HG03571 (cell line): Measurements from ENCODE around the gene DNER.

Source experiments
- ATAC-seq: cut with Tn5 transposase; IDR thresholded peaks from one replicate; pipeline ENCODE4 v1.9.1; 2021; ENCODE audit not compliant: unreplicated experiment

Gene DNER

DNA sequence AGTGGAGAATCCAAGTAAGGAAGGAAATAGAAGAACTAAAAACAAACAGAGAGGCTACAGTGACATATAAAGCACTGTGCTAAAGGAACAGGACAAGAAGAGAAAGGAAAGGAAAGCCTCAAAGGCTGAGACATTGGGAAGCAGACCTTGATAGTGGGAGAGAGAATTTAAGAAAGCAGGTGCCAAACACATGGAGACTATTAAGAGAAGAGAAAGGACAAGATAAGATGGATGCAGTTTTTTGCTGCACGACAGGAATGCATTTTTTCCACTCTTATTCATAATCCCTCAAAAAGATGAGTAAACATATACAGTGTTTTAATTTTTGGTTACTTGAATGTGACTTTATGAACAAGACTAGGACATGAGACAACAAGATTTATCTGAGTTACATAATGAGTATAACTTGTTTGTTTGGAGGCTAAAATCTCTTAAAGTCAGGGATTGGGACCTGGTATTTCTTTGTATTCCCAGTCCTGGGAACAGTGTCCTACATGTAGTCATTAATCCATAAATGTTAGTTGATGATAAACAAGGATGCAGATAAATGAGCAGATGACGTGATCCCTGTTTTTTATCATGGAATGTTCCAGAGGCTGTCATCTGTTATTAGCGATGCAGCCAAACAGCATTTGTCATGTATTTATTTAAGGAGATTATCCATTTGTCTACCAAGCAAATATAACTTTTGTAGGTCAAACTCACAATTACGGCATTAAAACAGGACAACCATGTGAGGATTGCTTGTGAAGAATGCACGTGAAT is 141.7 kb downstream of the DNER start:
- no peak for ATAC-seq

DNA sequence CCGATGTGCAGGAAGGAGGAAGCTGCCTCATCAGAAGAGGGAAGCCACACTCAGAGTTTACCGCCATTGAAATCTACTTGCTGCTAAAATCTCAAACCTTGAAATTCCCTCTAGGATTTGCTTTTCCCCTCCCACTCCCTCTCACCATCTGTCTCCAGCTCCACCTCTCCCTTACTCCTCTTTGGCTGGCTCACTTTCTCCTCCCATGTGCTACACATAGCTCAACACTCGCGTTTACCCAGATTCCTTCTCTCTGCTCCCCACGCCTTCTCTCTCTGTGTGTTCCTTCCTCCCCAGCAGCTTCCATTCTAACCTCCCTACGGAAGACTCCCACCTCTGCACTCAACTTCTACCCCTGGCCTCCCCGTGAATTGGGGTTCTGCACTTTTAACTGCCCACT is 143.1 kb downstream of the DNER start:
- ATAC-seq, result no peak

DNA sequence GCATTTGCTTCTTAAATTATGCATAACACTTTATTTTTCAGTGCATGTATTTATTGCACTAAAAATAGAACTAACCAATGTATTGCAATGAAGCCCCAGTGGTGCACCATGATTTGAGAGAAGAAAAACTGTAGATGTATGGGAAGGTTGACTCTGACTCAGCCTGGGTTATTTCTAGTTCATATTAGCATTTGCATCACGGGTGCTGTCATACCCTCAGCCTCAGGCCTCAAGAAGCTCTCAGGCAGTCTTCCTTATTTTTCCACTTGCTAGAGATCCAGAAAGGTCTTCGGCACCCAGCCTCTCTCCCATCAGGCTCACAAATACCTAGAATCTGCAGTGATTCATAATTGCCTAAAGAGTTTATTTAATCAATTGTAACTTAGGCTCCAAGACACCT is 148.0 kb downstream of the DNER start:
- ATAC-seq, result no peak

GRCh38 chr2:229564300-229564907 is 150.0 kb downstream of the DNER start:
- no peak for ATAC-seq

DNA sequence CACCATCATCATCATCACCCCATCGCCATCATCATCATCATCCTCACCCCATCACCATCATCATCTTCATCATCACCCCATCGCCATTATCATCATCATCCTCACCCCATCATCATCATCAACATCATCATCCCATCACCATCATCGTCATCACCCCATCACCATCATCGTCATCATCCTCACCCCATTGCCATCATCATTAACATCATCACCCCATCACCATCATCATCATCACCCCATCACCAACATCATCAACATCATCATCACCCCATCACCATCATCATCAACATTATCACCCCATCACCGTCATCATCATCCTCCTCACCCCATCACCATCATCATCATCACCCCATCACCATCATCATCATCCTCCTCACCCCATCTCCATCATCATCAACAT is 151.0 kb downstream of the DNER start:
- no peak for ATAC-seq

- ATAC-seq, result no peak
These were observed 151.8 kb downstream of the DNER start for GRCh38 chr2:229562472-229563127.

DNA sequence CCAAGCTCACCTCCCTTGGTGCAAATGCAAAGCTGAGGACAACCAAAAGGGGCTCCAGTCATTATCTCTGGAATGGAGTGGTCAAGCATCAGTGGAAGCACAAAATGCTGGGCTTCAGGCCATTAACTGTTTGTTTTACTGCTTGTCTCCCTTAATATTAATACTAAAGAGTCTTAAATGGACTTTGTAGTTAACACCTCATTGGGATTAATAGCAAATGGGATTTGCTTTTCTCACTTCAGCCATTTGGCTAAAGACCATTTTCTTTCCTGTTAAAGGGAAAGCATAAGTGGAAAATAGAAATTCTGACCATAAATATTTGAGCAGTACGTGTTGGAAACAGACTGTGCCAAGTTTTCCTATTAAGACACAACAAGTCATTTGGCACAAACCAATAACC is 154.4 kb downstream of the DNER start:
- no peak for ATAC-seq

- no peak for ATAC-seq
These were observed 161.3 kb downstream of the DNER start for GRCh38 chr2:229553091-229553490.

DNA sequence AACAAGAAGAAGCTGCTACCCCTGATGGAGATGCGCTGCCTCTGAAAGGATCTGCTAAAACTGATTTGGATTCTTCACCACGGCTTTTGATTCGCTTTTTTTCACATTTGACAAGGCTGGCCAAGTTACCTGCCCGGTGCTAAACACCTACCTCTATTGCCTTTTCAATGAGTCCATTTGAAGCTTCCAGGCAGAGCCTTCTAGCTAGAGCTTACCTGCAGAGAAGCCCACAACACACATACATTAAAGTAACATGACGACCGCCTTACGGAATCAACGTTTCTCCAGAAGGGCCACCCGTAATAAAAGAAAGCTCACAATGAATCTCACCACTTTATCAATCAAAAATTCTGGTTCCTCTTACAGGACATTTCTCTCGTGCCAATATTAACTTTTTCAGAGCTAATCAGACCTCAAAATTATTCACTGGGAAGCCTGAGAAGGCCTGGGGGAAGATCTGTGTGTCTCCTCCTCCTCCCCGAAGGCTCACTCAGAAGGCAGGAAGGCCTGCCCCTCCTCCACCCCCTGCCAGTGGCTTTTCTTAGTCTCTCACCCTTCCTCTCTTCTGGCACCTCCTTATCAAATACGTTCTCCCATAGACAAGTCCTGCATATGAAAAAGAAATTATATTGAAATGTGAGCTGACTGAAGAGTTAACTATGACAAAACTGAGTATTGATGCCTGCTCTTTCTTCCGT is 171.0 kb downstream of the DNER start:
- ATAC-seq, result no peak

GRCh38 chr2:229539628-229540027 is 174.7 kb downstream of the DNER start:
- no peak for ATAC-seq

DNA sequence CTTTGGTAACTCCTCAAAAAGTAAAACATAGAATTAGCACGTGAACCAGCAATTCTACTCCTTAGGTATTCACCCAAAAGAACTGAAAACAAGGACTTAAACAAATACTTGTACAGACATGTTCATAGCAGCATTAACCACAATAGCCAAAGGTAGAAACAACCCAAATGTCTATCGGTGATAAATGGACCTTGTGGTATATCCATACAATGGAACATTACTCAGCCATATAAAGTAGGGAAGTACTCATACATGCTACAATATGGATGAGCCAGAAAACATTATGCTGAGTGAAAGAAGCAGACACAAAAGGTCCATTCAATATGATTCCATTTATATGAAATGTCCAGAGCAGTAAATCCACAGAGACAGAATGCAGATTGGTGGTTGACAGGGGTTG is 182.8 kb downstream of the DNER start:
- no peak for ATAC-seq

DNA sequence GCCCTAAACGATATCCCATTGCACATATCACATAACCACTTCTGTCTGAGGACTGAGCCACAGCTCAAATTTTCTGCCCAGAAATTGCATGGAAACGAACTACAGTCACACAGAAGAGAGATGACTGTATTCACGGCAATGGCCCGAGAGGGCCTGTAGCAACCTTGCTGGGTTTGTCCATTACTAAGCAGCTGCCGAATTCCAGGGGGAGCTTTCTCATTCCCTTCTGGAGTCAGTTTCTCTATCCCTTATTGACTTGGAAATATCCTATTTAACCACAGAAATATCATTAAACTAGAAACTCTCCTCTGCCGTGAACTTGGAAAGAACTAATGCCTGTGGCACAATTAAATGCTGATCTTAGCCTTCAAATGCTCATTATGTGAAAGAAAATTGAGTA is 183.9 kb downstream of the DNER start:
- ATAC-seq, result no peak

DNA sequence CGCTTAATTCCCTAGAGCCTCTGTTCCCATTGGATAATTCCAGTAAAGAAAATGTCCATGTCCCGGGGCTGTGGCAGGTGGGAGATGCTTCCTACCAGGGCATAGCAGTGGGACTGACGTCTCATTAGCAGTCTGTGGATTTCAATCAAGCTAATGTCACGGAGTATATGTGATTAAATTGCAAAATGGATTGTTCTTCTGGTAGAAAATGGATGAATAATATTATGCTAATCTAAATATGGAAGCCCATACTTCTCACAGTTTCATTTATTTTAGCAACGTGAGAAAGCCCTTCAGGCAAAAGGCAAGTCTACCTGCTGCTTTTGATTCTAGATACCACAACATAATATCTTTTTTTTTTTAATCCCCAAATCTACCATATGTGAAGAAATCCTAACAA is 185.5 kb downstream of the DNER start:
- no peak for ATAC-seq

DNA sequence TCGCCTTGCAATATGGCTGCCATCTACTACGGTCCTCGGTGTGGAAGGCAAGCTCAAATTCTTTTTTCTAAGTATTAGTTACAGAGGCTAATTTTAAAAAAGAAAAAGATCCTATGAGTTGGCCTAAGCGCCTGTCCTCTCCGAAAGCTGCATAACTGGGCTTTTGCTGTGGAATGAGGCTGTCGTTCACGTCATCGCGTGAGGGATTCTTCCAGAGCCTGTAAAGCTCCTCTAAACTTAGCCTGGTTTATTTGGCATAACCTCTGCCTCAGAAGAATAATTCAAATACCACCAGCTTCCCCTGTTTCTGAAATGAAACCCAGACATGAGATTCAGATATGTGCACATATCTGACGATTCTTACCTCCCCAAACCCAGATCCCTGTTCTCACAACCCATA is 187.4 kb downstream of the DNER start:
- no peak for ATAC-seq

DNA sequence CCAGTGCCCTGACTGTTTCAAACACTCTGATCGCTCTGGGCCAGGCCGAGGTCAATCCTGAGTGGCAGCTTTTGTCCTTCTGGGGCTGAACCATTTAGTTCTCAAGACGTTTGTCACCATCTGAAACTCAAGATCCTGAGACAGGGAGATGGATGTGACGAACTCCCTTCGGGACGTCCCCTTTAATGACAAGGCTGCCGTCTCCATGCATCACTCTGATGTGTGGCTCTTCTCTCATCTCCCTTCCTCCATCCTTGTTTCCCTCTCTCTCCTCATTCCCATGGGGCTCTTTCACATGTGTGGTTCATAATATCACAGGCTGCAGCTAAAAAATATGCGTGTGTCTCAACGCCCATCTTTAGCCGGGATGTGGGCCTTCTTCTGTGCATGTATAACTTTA is 189.6 kb downstream of the DNER start:
- no peak for ATAC-seq

DNA sequence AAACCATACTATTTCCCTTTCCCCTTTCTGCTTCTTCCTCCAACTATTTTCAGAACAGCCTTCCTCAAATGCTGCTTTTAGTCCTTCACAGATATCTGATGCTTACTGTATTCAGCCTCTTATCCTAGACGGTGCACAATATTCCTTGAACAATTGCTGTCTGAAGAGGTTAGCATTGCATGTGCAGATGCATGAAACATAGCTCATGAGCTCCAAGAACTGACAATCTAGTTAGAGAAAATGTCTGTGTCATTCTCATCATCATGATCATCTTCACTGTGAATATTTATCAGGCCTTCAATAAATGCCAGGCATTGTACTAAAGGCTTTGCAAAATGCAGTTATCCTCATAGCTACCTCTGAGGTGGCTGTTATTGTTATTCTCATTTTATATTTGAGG is 190.7 kb downstream of the DNER start:
- no peak for ATAC-seq

DNA sequence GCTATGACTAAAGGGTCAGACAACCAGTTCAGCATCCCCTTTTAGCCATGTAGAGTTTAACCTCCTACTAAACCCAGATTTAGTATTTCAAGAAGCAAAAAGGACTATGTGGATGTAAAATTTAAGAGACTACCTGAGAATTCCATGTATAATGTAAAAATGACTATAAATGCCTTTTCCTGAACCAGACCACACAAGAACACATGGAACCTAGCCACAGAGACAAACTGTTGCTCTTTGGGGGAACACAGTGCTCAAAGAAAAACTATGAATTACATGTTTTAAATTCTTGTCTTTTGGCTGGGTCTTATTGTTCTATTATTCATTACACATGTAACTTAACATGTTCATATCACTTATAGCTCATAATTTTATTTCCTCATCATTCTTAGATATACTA is 192.8 kb downstream of the DNER start:
- ATAC-seq, result no peak

DNA sequence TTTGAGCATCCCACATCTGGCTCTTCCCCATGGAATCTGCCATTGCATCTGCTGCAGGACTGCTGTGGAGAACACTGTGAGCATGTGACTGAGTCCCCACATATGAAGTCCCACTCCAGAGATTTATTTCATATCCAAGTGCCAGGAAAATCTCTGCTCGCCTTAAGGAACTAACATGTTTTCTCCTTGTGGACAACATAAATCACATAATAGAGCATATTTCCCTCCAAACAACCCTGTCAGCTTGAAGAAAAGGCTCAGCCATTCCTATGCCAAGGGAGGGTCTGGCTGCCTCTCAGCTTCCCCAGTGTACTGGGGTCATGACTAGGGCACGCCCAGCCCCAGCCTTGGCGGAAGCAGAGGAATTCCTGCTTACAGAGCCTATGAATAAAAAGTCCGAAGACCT is 193.7 kb downstream of the DNER start:
- no peak for ATAC-seq

- ATAC-seq, result no peak
These were observed 194.5 kb downstream of the DNER start for GRCh38 chr2:229519655-229520430.

GRCh38 chr2:229514273-229514895 is 200.0 kb downstream of the DNER start:
- ATAC-seq, result no peak

DNA sequence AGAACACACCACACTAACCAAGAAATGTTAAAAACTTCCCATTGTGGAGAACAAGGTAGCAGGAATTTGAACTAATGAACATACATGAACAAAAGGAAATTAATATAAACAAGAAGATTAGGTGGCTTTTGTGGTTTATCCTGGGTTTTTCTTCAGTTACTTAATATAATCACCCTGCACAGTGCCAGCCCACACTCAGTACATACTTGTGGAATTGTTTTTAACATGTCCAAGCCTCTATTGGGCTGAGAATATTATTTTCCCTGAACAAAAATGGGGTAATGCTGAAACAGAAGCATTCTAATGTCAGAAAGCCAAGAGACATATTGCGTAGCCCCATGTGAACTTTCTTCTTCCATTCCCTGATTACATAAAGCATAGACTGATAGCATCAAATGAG is 202.8 kb downstream of the DNER start:
- no peak for ATAC-seq
